Hepatocyte (in vitro differentiated cells): Measurements from ENCODE around the gene UPF2. TPM values are rescaled to one million over a fixed set of nuclear protein-coding genes. Genes with fewer than 3 reads are reported as not detected.

Experiments
- DNase-seq: peaks from one replicate; pipeline ENCODE4 v3.0.0-alpha.2; 2016; ENCODE audit warnings: low spot score
- H2AFZ ChIP-seq: fragments of 200-600 bp; sonication (generic); 2 replicates; pipeline ENCODE4 v1.6.0; 2016; ENCODE audit warnings: antibody characterized with exemption, mild to moderate bottlenecking
- H3K27ac ChIP-seq: fragments of 200-600 bp; sonication (generic); 2 replicates; pipeline ENCODE4 v1.5.1; 2016; ENCODE audit warnings: mild to moderate bottlenecking
- H3K27me3 ChIP-seq: fragments of 200-600 bp; sonication (generic); 2 replicates; pipeline ENCODE4 v1.6.1; 2016
- H3K36me3 ChIP-seq: fragments of 200-600 bp; sonication (generic); replicated peaks from 2 replicates; pipeline ENCODE4 v1.5.1; 2016; ENCODE audit warnings: low read depth; ENCODE audit not compliant: insufficient read depth
- H3K4me1 ChIP-seq: fragments of 200-600 bp; sonication (generic); 2 replicates; pipeline ENCODE4 v1.5.1; 2016; ENCODE audit warnings: mild to moderate bottlenecking, moderate library complexity; ENCODE audit not compliant: insufficient read depth
- H3K4me2 ChIP-seq: fragments of 200-600 bp; sonication (generic); 2 replicates; pipeline ENCODE4 v1.6.0; 2016
- H3K4me3 ChIP-seq: fragments of 200-600 bp; sonication (generic); 2 replicates; pipeline ENCODE4 v1.5.1; 2016; ENCODE audit warnings: mild to moderate bottlenecking
- H3K79me2 ChIP-seq: fragments of 200-600 bp; sonication (generic); 2 replicates; pipeline ENCODE4 v1.6.0; 2017; ENCODE audit warnings: mild to moderate bottlenecking
- H3K9me2 ChIP-seq: fragments of 200-600 bp; sonication (generic); replicated peaks from 2 replicates; pipeline ENCODE4 v1.6.0; 2017; ENCODE audit warnings: mild to moderate bottlenecking; ENCODE audit not compliant: insufficient read depth
- H3K9me3 ChIP-seq: fragments of 200-600 bp; sonication (generic); 2 replicates; pipeline ENCODE4 v1.5.1; 2016; ENCODE audit warnings: low read depth, mild to moderate bottlenecking
- H4K20me1 ChIP-seq: fragments of 200-600 bp; sonication (generic); 2 replicates; pipeline ENCODE4 v1.6.0; 2016; ENCODE audit warnings: mild to moderate bottlenecking; ENCODE audit not compliant: insufficient read depth, poor library complexity, severe bottlenecking
- CTCF ChIP-seq: fragments of 200-600 bp; sonication (generic); IDR thresholded peaks from 2 replicates; pipeline ENCODE4 v1.5.1; 2016; ENCODE audit warnings: antibody characterized with exemption, mild to moderate bottlenecking; ENCODE audit not compliant: poor library complexity
- EZH2 ChIP-seq: fragments of 200-600 bp; sonication (generic); IDR thresholded peaks from 2 replicates; pipeline ENCODE4 v1.6.1; 2016; ENCODE audit warnings: antibody characterized with exemption, mild to moderate bottlenecking, borderline replicate concordance
- EZH2phosphoT487 ChIP-seq: fragments of 200-600 bp; sonication (generic); IDR thresholded peaks from one replicate; pipeline ENCODE4 v1.6.1; 2018; ENCODE audit warnings: antibody characterized with exemption, mild to moderate bottlenecking, low read depth, moderate library complexity; ENCODE audit not compliant: unreplicated experiment, severe bottlenecking
- WGBS: methylation state at CpG from one replicate; pipeline ENCODE4 v1.1.6; 2016; ENCODE audit warnings: low lambda C conversion rate; ENCODE audit errors: missing lambda C conversion rate; 5-methylcytosine and 5-hydroxymethylcytosine counted together
- polyA plus RNA-seq: library from polyadenylated mRNA; unstranded; fragments of >200 nt; fragmentation: Nextera tagmentation; extraction: Ambion mirVana; gene quantifications from 2 replicates; pipeline ENCODE4 v1.2.1, GENCODE V29; 2016
- total RNA-seq: library from RNA; depleted of rRNA; stranded (reverse); fragments of >200 nt; gene quantifications from 2 replicates; pipeline ENCODE4 v1.2.3, GENCODE V29; 2014

The UPF2 gene
- total and polyA plus RNA-seq, 2 experiments from 2014 or later = 12.3 to 14.5 TPM

GRCh38 chr10:11936389-11937152 lies 106.0 kb downstream of the UPF2 start:
- Histone ChIP-seq H3K36me3 (no peaks in the 10 kb centered on the region), H3K4me3 (no peak overlapping the region), H3K4me2 (no peak overlapping the region), H3K27ac (no peak overlapping the region), H3K9me3 (no peaks in the 10 kb centered on the region), H4K20me1 (no peaks in the 10 kb centered on the region), H3K9me2 (no peaks in the 10 kb centered on the region), H2AFZ (no peak overlapping the region), H3K79me2 (no peaks in the 10 kb centered on the region), H3K27me3 (no peaks in the 10 kb centered on the region), H3K4me1 (peaks cover 5% of the 10 kb centered on the region)
- TF ChIP-seq EZH2 (no peak), EZH2phosphoT487 (no peak), CTCF (no peak)
- DNase-seq = no peak
- 41% methylated on average over 8 of the region's 8 CpGs for WGBS

- DNase-seq = no peak
- H3K4me2 ChIP-seq = no peak overlapping the region
- peaks cover 5% of the 10 kb centered on the region for H3K4me1 ChIP-seq
- H3K36me3 ChIP-seq = no peaks in the 10 kb centered on the region
- WGBS = 84% methylated on average over 7 of the region's 7 CpGs
- H3K27me3 ChIP-seq = no peaks in the 10 kb centered on the region
- no peaks in the 10 kb centered on the region for H3K9me2 ChIP-seq
- no peaks in the 10 kb centered on the region for H4K20me1 ChIP-seq
- H3K4me3 ChIP-seq = no peak overlapping the region
- TF ChIP-seq EZH2 (no peak), CTCF (no peak), EZH2phosphoT487 (no peak)
- no peaks in the 10 kb centered on the region for H3K9me3 ChIP-seq
- no peaks in the 10 kb centered on the region for H3K79me2 ChIP-seq
- no peak overlapping the region for H2AFZ ChIP-seq
- no peak overlapping the region for H3K27ac ChIP-seq
Observed at GRCh38 chr10:11934262-11934661, 108.3 kb downstream of the UPF2 start.

GRCh38 chr10:11933577-11934223 lies 108.9 kb downstream of the UPF2 start:
- Histone ChIP-seq H3K36me3 (no peaks in the 10 kb centered on the region), H3K27me3 (no peaks in the 10 kb centered on the region), H4K20me1 (no peaks in the 10 kb centered on the region), H3K4me1 (peaks cover 5% of the 10 kb centered on the region), H3K9me3 (no peaks in the 10 kb centered on the region), H2AFZ (no peak overlapping the region), H3K4me3 (no peak overlapping the region), H3K4me2 (no peak overlapping the region), H3K27ac (no peak overlapping the region), H3K9me2 (no peaks in the 10 kb centered on the region), H3K79me2 (no peaks in the 10 kb centered on the region)
- 68% methylated on average over 3 of the region's 3 CpGs for WGBS
- no peak for DNase-seq
- no peak for TF ChIP-seq EZH2
- TF ChIP-seq EZH2phosphoT487 = no peak
- no peak for TF ChIP-seq CTCF
